Panc1 (cell line): ENCODE results near the gene ALPL. TPM values are rescaled to one million over a fixed set of nuclear protein-coding genes. Genes with fewer than 3 reads are reported as not detected.

Experiments
- ATAC-seq: fragments of 200-7000 bp; cut with Tn5 transposase; 2 replicates; pipeline ENCODE4 v1.9.1; 2020; ENCODE audit warnings: mild to moderate bottlenecking, moderate library complexity
- BruUV-seq: library from RNA; stranded (reverse); fragments of 400-500 nt; replicated peaks from 2 replicates; lab custom pipeline; 2021; lab: Mats Ljungman, UMichigan
- CTCF ChIA-PET: fragments of 300-600 bp; sonication (Branson Sonifier 250); formaldehyde crosslinking; loops from one replicate; lab custom pipeline; 2022; ENCODE audit warnings: antibody characterized with exemption; lab: Charles Lee
- POLR2A ChIA-PET: fragments of 300-600 bp; sonication (Branson Sonifier 250); formaldehyde crosslinking; loops from one replicate; lab custom pipeline; 2022; ENCODE audit warnings: antibody characterized with exemption; lab: Charles Lee
- DNase-seq: peaks from one replicate; pipeline ENCODE4 v3.0.0-alpha.2; 2010; ENCODE audit warnings: low read depth, low spot score
- H3K27ac ChIP-seq: 2 replicates; pipeline ENCODE4 v1.5.1; 2011; ENCODE audit warnings: mild to moderate bottlenecking, low read length, inconsistent platforms
- H3K27me3 ChIP-seq: fragments of 200-500 bp; sonication (Bioruptor generic); 2 replicates; pipeline ENCODE4 v1.6.0; 2014; ENCODE audit warnings: low read length, inconsistent platforms; ENCODE audit not compliant: control insufficient read depth, insufficient read depth
- H3K36me3 ChIP-seq: fragments of 200-500 bp; sonication (Bioruptor generic); 2 replicates; pipeline ENCODE4 v1.5.1; 2014; ENCODE audit warnings: inconsistent platforms, mild to moderate bottlenecking, low read length, moderate library complexity; ENCODE audit not compliant: control insufficient read depth, insufficient read depth
- H3K4me1 ChIP-seq: 2 replicates; pipeline ENCODE4 v1.5.1; 2011; ENCODE audit warnings: inconsistent platforms, mild to moderate bottlenecking, low read length, moderate library complexity; ENCODE audit not compliant: control insufficient read depth, insufficient read depth
- H3K4me3 ChIP-seq, 2 experiments: 2 replicates each; pipeline ENCODE4 v1.5.1; 2011 to 2012; ENCODE audit warnings: low read depth in 2 of 2, low read length in 2 of 2, mild to moderate bottlenecking in 2 of 2, inconsistent platforms in 1 of 2, moderate library complexity in 1 of 2
- H3K9me3 ChIP-seq: fragments of 200-500 bp; sonication (Bioruptor generic); 2 replicates; pipeline ENCODE4 v1.5.1; 2014; ENCODE audit warnings: low read depth, mild to moderate bottlenecking, inconsistent platforms, low read length, moderate library complexity; ENCODE audit not compliant: control insufficient read depth, insufficient read depth
- CTCF ChIP-seq: fragments of 450-650 bp; IDR thresholded peaks from 2 replicates; pipeline ENCODE4 v1.5.1; 2017; ENCODE audit warnings: mild to moderate bottlenecking
- POLR2AphosphoS5 ChIP-seq: IDR thresholded peaks from 2 replicates; pipeline ENCODE4 v1.6.1; 2012; ENCODE audit warnings: mild to moderate bottlenecking, low read depth, low read length, moderate library complexity
- REST ChIP-seq, 2 experiments: IDR thresholded peaks; 2 replicates each; pipeline ENCODE4 v1.6.1; 2011 to 2012; ENCODE audit warnings: low read depth in 2 of 2, control low read depth in 1 of 2, low read length in 1 of 2, mild to moderate bottlenecking in 1 of 2, moderate library complexity in 1 of 2; ENCODE audit not compliant: insufficient read depth in 1 of 2
- SIN3A ChIP-seq: IDR thresholded peaks from 2 replicates; pipeline ENCODE4 v1.6.1; 2012; ENCODE audit warnings: low read depth, mild to moderate bottlenecking, low read length, moderate library complexity, borderline replicate concordance; ENCODE audit not compliant: insufficient read depth
- TCF7L2 ChIP-seq: IDR thresholded peaks from 2 replicates; pipeline ENCODE4 v1.6.1; 2011; ENCODE audit warnings: mild to moderate bottlenecking, low read depth, low read length, inconsistent platforms
- in situ Hi-C: cut with HindIII; loops from 2 replicates; pipeline ENCODE4 v1.10.0; 2016; ENCODE audit warnings: low sequenced_read_pairs, low pct_unique_long_range_greater_than_20kb
- intact Hi-C: fragments of 100-400 bp; cut with micrococcal nuclease; formaldehyde crosslinking; loops from one replicate; pipeline ENCODE4 v1.10.0; 2022; ENCODE audit not compliant: unreplicated experiment
- total RNA-seq: library from RNA; stranded (reverse); gene quantifications from one replicate; pipeline ENCODE4 v1.2.1, GENCODE V29; 2021; ENCODE audit not compliant: unreplicated experiment

ALPL gene
- total RNA-seq, 1 experiment from 2014 or later: 0.82 TPM

GRCh38 chr1:21573971-21574465 is 64.8 kb downstream of the ALPL start:
- DNase-seq: no peak
- Histone ChIP-seq H3K27ac (no peak overlapping the region), H3K36me3 (no peaks in the 10 kb centered on the region), H3K9me3 (no peaks in the 10 kb centered on the region), H3K27me3 (no peaks in the 10 kb centered on the region), H3K4me3 (no peak overlapping the region), H3K4me1 (no peaks in the 10 kb centered on the region; the same call in none of the 2 replicates)
- CTCF ChIA-PET: interaction anchor here (1.2 kb wide), 1 partner anchor 26 kb away, joined by 3 read pairs; no protein-coding TSS in a partner anchor
- in situ Hi-C loops (no loop called here), intact Hi-C loops (loop anchor here (2.0 kb wide), 1 partner anchor 203 kb away; no protein-coding TSS in a partner anchor)
- TF ChIP-seq REST (IDR thresholded peaks at IDR 0.05; ENCODE audit: insufficient read depth in 1 of 2, low read depth in 2 of 2, low read length in 1 of 2) (no peak), POLR2AphosphoS5 (no peak), CTCF (no peak; the same call in 1 of the 2 replicates), SIN3A (no peak), TCF7L2 (no peak)
- no TSS peak for BruUV-seq
- ATAC-seq: peak; percentile 90
- POLR2A ChIA-PET: no interaction called here

GRCh38 chr1:21574466-21575151 is 65.4 kb downstream of the ALPL start:
- Histone ChIP-seq H3K4me3 (no peak overlapping the region), H3K36me3 (no peaks in the 10 kb centered on the region), H3K9me3 (no peaks in the 10 kb centered on the region), H3K4me1 (no peaks in the 10 kb centered on the region; the same call in none of the 2 replicates), H3K27me3 (no peaks in the 10 kb centered on the region), H3K27ac (no peak overlapping the region)
- DNase-seq: no peak
- CTCF ChIA-PET: no interaction called here
- POLR2A ChIA-PET: no interaction called here
- intact Hi-C loops: loop anchor here (2.0 kb wide), 1 partner anchor 204 kb away; no protein-coding TSS in a partner anchor
- no peak for TF ChIP-seq CTCF
- peak; percentile 40 for ATAC-seq
- BruUV-seq: no TSS peak
- in situ Hi-C loops: no loop called here
